GM12865 (cell line): ENCODE results near the gene SCIN.

ENCODE experiments used
- DNase-seq: peaks from one replicate; pipeline ENCODE4 v3.0.0; 2010; ENCODE audit warnings: low read depth
- H3K4me3 ChIP-seq: 2 replicates; pipeline ENCODE4 v1.5.1; 2011; ENCODE audit warnings: mild to moderate bottlenecking, low read depth, low read length, control low read depth
- TF ChIP-seq, protein P1 (sequence below): IDR thresholded peaks from 2 replicates; pipeline ENCODE4 v1.5.1; 2011; ENCODE audit warnings: low read length, control low read depth, low read depth, inconsistent platforms; ENCODE audit not compliant: insufficient read depth; ENCODE audit errors: missing control alignments

The SCIN gene

DNA sequence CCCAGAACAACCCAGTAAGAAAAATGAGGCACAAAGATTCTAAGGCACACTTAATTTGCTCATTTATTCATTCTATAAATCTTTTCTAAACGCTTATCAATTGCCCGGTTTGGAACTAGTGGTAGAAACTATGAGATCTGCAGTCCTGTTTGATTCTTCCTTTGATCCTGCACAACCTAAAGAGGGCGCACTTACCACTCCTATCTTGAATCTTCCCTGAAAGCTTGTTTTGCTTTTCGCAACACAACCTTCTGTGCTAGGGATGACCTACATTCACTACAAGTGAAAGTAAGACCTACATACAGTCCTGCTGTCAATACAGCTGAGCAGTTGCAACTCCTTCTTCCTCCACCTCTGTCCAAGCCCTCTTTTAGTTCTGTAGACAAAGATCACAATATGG, 104.3 kb downstream of the SCIN start:
- TF ChIP-seq, protein P1, sequence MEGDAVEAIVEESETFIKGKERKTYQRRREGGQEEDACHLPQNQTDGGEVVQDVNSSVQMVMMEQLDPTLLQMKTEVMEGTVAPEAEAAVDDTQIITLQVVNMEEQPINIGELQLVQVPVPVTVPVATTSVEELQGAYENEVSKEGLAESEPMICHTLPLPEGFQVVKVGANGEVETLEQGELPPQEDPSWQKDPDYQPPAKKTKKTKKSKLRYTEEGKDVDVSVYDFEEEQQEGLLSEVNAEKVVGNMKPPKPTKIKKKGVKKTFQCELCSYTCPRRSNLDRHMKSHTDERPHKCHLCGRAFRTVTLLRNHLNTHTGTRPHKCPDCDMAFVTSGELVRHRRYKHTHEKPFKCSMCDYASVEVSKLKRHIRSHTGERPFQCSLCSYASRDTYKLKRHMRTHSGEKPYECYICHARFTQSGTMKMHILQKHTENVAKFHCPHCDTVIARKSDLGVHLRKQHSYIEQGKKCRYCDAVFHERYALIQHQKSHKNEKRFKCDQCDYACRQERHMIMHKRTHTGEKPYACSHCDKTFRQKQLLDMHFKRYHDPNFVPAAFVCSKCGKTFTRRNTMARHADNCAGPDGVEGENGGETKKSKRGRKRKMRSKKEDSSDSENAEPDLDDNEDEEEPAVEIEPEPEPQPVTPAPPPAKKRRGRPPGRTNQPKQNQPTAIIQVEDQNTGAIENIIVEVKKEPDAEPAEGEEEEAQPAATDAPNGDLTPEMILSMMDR, result peak; percentile 50
- no peak overlapping the region for H3K4me3 ChIP-seq
- peak; percentile 77 for DNase-seq

GRCh38 chr7:12683678-12684585, 113.4 kb downstream of the SCIN start:
- DNase-seq, result no peak
- no peak overlapping the region for H3K4me3 ChIP-seq
- TF ChIP-seq, protein P1, result no peak

DNA sequence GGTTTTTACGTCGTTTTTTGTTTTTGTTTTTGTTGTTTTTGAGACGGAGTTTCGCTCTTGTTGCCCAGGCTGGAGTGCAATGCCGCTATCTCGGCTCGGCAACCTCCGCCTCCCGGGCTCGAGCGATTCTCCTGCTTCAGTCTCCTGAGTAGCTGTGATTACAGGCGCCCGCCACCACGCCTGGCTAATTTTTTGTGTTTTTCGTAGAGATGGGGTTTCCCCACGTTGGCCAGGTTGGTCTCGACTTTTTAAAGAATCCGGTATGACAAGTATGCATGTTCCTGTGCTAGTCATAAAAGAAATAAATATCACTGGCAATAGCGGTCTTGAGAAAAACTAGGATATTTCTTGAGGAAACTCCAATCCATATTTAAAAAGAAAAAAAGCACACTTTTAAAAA, 114.2 kb downstream of the SCIN start:
- no peak overlapping the region for H3K4me3 ChIP-seq
- peak; percentile 52 for DNase-seq
- TF ChIP-seq, protein P1, result no peak

- DNase-seq, result peak; percentile 35
- TF ChIP-seq, protein P1, result no peak
- H3K4me3 ChIP-seq, result no peak overlapping the region
Measured at GRCh38 chr7:12685550-12685949, 115.0 kb downstream of the SCIN start.

- TF ChIP-seq, protein P1, result peak; percentile 91
- peak overlapping the region; percentile 93 for H3K4me3 ChIP-seq
- DNase-seq, result peak; percentile 96
Measured at GRCh38 chr7:12686234-12686890, 115.8 kb downstream of the SCIN start.

DNA sequence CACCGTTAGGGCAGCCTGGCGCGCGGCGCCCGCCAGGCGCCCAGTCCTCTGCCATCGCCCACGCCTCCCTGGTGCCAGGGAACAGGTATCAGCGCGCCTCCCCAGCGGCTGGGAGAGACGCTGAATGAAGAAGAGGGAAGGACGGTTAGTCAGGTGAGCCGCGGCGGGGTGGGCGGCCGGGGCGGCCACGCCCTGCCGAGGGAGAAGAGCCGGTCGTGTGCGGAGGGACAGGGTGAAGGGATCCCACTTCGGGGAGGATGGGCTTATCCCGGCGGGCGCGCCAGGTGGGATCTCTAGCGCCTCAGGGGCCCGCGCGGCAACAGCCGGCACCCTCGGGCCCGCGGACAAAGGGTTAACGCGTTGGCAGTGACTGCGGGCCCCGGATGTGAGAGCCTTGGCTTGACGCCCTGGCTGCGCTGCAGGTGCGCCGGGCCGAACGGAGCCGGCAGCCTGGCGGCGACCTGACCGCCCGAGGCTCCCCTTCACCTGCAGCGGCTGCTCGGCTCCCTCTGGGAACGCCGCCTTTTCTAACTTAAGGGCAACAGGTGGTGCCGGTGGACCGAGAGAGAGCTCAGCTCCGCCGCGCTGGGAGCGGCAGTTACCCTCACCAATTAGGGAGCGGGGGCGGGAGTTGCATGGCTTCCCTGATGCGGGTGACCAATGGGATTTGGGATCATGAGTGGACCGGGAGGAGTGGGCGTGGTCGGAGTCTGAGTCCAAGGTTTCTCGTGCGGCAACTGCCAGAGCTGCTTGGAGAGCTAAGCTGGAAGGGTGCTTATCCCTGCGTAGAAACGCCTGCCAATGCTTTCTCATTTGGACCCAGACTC, 116.6 kb downstream of the SCIN start, which contains the start of gene ARL4A:
Gene ARL4A, plus strand, starts transcription at position 743 of the 827 bp plus-strand sequence. CDS start 622 bp downstream, outside the sequence.
- TF ChIP-seq, protein P1, result peak; percentile 19
- H3K4me3 ChIP-seq, result peak within 1 kb of the TSS; percentile 93
- peak; percentile 95 for DNase-seq
